DND-41 (cell line): ENCODE data around the gene GRID1.

Experiments used
- CTCF ChIP-seq: IDR thresholded peaks from 2 replicates; pipeline ENCODE4 v1.5.1; 2012; ENCODE audit warnings: borderline replicate concordance, low read length, moderate library complexity, mild to moderate bottlenecking; ENCODE audit not compliant: poor library complexity, severe bottlenecking; ENCODE audit errors: extremely low read depth
- EZH2 ChIP-seq: IDR thresholded peaks from 3 replicates; pipeline ENCODE4 v1.6.1; 2012; ENCODE audit warnings: borderline replicate concordance, low read depth, mild to moderate bottlenecking, moderate library complexity, low read length, inconsistent platforms; ENCODE audit not compliant: severe bottlenecking

GRCh38 chr10:86362129-86362527 is 4.5 kb downstream of the GRID1 start:
- TF ChIP-seq CTCF (no peak), EZH2 (no peak)
